ENCODE data around the gene BCCIP. TPM values are rescaled to one million over a fixed set of nuclear protein-coding genes. Genes with fewer than 3 reads are reported as not detected.

Gene BCCIP
- total and polyA plus RNA-seq, 2 of the 8 experiments (the other 6 are each of a cell fraction or from before 2014, with no cell fraction given) = 33.9 to 120 TPM

- H3K56ac ChIP-seq (replicated peaks; ENCODE audit: insufficient read length, low read depth, low read length) = no peak overlapping the region
- no peak overlapping the region for H3K4me3 ChIP-seq (ENCODE audit: extremely low read depth in 1 of 4, insufficient read depth in 2 of 4, low read depth in 3 of 4, low read length in 4 of 4)
- no peak overlapping the region for H2BK5ac ChIP-seq (ENCODE audit: low read depth, low read length)
- no peaks in the 10 kb centered on the region for H3K9me3 ChIP-seq (ENCODE audit: insufficient read depth in 2 of 2, low read depth in 1 of 2, low read length in 1 of 2)
- FAIRE-seq (no peak), DNase-seq (ENCODE audit: low read depth in 1 of 2, low spot score in 2 of 2) (no peak)
- peaks cover 0 to 21% (median 9%) of the 10 kb centered on the region in 4 experiments; a peak in 5 of 8 replicates for H3K36me3 ChIP-seq (ENCODE audit: control insufficient read depth in 2 of 4, insufficient read depth in 4 of 4, low read length in 3 of 4)
- no peak overlapping the region for H2BK120ac ChIP-seq (replicated peaks; ENCODE audit: low read depth, low read length)
- no peak overlapping the region for H3K4me2 ChIP-seq (ENCODE audit: insufficient read depth in 1 of 2, low read depth in 2 of 2, low read length in 2 of 2)
- H3K18ac ChIP-seq (ENCODE audit: extremely low read depth, low read length) = no peak overlapping the region
- CTCF ChIA-PET (ENCODE audit: partially characterized antibody) = interaction anchor here (0.6 kb wide), 1 partner anchor 863 kb away, joined by 3 read pairs; no protein-coding TSS in a partner anchor
- no peak overlapping the region for H3K4ac ChIP-seq (replicated peaks; ENCODE audit: insufficient read length, low read depth, low read length)
- no peaks in the 10 kb centered on the region for H3K4me1 ChIP-seq (replicated peaks in 1 of 4; ENCODE audit: control insufficient read depth in 3 of 4, insufficient read depth in 4 of 4, low read length in 3 of 4)
- no peak overlapping the region for H3K23ac ChIP-seq (ENCODE audit: insufficient read length)
- H2BK15ac ChIP-seq (ENCODE audit: low read length) = no peak overlapping the region
- peaks cover 0 to 3% of the 10 kb centered on the region in 2 experiments for H4K20me1 ChIP-seq (replicated peaks in 1 of 2; ENCODE audit: control insufficient read depth in 1 of 2, insufficient read depth in 2 of 2, low read length in 2 of 2)
- no peak overlapping the region for H3K9ac ChIP-seq (replicated peaks in 1 of 4; ENCODE audit: extremely low read depth in 1 of 4, low read depth in 3 of 4, low read length in 3 of 4)
- H3K23me2 ChIP-seq (ENCODE audit: low read depth, low read length) = no peaks in the 10 kb centered on the region
- no peak overlapping the region for H4K91ac ChIP-seq (replicated peaks; ENCODE audit: insufficient read length, low read length)
- no peak overlapping the region for H2BK12ac ChIP-seq (ENCODE audit: low read depth, low read length)
- H3K27ac ChIP-seq (ENCODE audit: low read depth, low read length) = no peak overlapping the region
- 0 out of 4 replicates have a peak, but pooled peaks cover 0 to 5% of the 10 kb centered on the region in 2 experiments for H3K79me2 ChIP-seq (ENCODE audit: control insufficient read depth in 1 of 2, insufficient read depth in 2 of 2, low read length in 2 of 2)
- H3K27me3 ChIP-seq (replicated peaks in 1 of 4; ENCODE audit: control insufficient read depth in 3 of 4, extremely low read depth in 1 of 4, insufficient read depth in 3 of 4, low read length in 3 of 4) = no peaks in the 10 kb centered on the region
- H2BK20ac ChIP-seq (ENCODE audit: low read length) = no peak overlapping the region
- no peak overlapping the region for H4K8ac ChIP-seq (ENCODE audit: extremely low read depth, insufficient read depth, low read length)
- peaks cover 2% of the 10 kb centered on the region; the same call in 1 of the 2 replicates for H3K79me1 ChIP-seq (ENCODE audit: low read depth, low read length)
- H4K5ac ChIP-seq (ENCODE audit: insufficient read length, low read depth, low read length) = no peak overlapping the region
- no peak overlapping the region for H2AFZ ChIP-seq (ENCODE audit: low read length)
- H3K14ac ChIP-seq (ENCODE audit: insufficient read length) = no peak overlapping the region
- POLR2A ChIA-PET (ENCODE audit: partially characterized antibody) = no interaction called here
- H2AK5ac ChIP-seq (ENCODE audit: low read depth, low read length) = no peak overlapping the region
- no peak for TF ChIP-seq CHD2 (IDR thresholded peaks at IDR 0.05; ENCODE audit: low read length)
- TF ChIP-seq GTF2F1 (IDR thresholded peaks at IDR 0.05; ENCODE audit: borderline replicate concordance, low read depth, low read length) = no peak
- TF ChIP-seq PHF8 (conservative IDR thresholded peaks at IDR 0.05; ENCODE audit: low read depth, low read length) = no peak
- no peak for TF ChIP-seq EGR1 (IDR thresholded peaks at IDR 0.05; ENCODE audit: borderline replicate concordance, low read depth, low read length)
- 85% methylated on average over 6 of the region's 6 CpGs; no CpG with 5 or more reads in 1 of the 2 experiments for WGBS, 2 experiments (ENCODE audit: extremely low coverage in 1 of 2, insufficient coverage in 1 of 2, insufficient read length in 1 of 2, insufficient replicate concordance in 2 of 2, low coverage in 1 of 2, low lambda C conversion rate in 2 of 2, missing lambda C conversion rate in 1 of 2)
Measured at GRCh38 chr10:125817337-125817946, 5.9 kb upstream of the BCCIP start.

Measured in H1 (cell line).